ENCODE data around the gene JARID2. TPM values are rescaled to one million over a fixed set of nuclear protein-coding genes. Genes with fewer than 3 reads are reported as not detected.

The JARID2 gene
- total and polyA plus RNA-seq, 2 of the 8 experiments (the other 6 are each of a cell fraction or from before 2014, with no cell fraction given) = 60.1 to 239 TPM

DNA sequence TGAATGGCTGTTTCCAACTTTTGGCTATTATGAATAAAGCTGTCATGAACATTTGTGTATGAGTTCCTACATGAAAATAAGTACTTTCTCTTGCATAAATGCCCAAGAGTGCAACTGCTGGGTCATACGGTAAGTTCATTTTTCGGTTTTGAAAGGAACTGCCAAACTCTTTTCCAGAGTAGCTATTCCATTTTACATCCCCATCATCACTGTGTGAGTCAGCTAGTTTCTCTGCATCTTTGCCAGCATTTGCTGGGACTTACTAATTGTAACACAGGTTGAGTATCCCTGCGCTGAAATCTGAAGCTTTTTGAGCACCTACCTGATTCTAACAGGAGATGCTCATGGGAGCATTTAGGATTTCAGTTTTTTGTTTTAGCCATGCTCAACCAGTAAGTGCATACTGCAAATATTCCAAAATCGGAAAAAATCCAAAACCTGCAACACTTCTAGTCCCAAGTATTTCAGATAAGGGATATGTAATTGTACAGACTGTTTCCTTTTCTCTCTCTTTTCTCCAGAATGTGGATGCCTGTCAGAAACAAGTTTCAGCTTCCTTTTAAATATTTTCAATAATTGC lies 298.5 kb downstream of the JARID2 start:
- peak in 1 of 2 experiments; percentile 11 for DNase-seq (ENCODE audit: low read depth in 1 of 2, low spot score in 2 of 2)
- WGBS, 2 experiments (ENCODE audit: extremely low coverage in 1 of 2, insufficient coverage in 1 of 2, insufficient read length in 1 of 2, insufficient replicate concordance in 2 of 2, low coverage in 1 of 2, low lambda C conversion rate in 2 of 2, missing lambda C conversion rate in 1 of 2) = 88% methylated on average over 4 of the region's 4 CpGs; no CpG with 5 or more reads in 1 of the 2 experiments
- TF ChIP-seq ZNF274 (IDR thresholded peaks at IDR 0.05; ENCODE audit: borderline replicate concordance, extremely low read depth, low read length) = no peak
- no peak for TF ChIP-seq RAD21 (IDR thresholded peaks at IDR 0.05 in 1 of 2, conservative IDR thresholded peaks at IDR 0.05 in 1 of 2; ENCODE audit: low read depth in 2 of 2, low read length in 2 of 2)
- no peak for TF ChIP-seq EGR1 (IDR thresholded peaks at IDR 0.05; ENCODE audit: borderline replicate concordance, low read depth, low read length)
- TF ChIP-seq RNF2 (IDR thresholded peaks at IDR 0.05; ENCODE audit: borderline replicate concordance, low read depth, low read length, missing control alignments, poor library complexity, severe bottlenecking) = no peak
- TF ChIP-seq TAF7 (optimal IDR thresholded peaks at IDR 0.05; ENCODE audit: borderline replicate concordance, low read depth, low read length) = no peak
- TF ChIP-seq SAP30 (IDR thresholded peaks at IDR 0.05; ENCODE audit: insufficient read depth, insufficient replicate concordance, low read length) = no peak
- no peak for TF ChIP-seq SP1 (IDR thresholded peaks at IDR 0.05; ENCODE audit: low read depth, low read length)
- TF ChIP-seq SIN3A (conservative IDR thresholded peaks at IDR 0.05 in 1 of 2, IDR thresholded peaks at IDR 0.05 in 1 of 2; ENCODE audit: low read depth in 1 of 2, low read length in 2 of 2) = no peak
- TF ChIP-seq FOSL1 (IDR thresholded peaks at IDR 0.05; ENCODE audit: insufficient read depth, low read depth, low read length) = no peak
- no peak for TF ChIP-seq HDAC2 (IDR thresholded peaks at IDR 0.05; ENCODE audit: borderline replicate concordance in 1 of 2, low read depth in 2 of 2, low read length in 2 of 2)
- no peak for TF ChIP-seq TAF1 (IDR thresholded peaks at IDR 0.05; ENCODE audit: low read depth, low read length)
- no peak for TF ChIP-seq CHD2 (IDR thresholded peaks at IDR 0.05; ENCODE audit: low read length)

More for the DNA sequence above, 298.5 kb downstream of the JARID2 start:
- Histone ChIP-seq H3K23me2 (ENCODE audit: low read depth, low read length) (no peaks in the 10 kb centered on the region), H2BK15ac (ENCODE audit: low read length) (no peak overlapping the region), H3K4me1 (replicated peaks in 1 of 4; ENCODE audit: control insufficient read depth in 3 of 4, insufficient read depth in 4 of 4, low read length in 3 of 4) (no peaks in the 10 kb centered on the region; a peak in 1 of 7 replicates), H3K9ac (replicated peaks in 1 of 4; ENCODE audit: extremely low read depth in 1 of 4, low read depth in 3 of 4, low read length in 3 of 4) (no peak overlapping the region), H2AFZ (ENCODE audit: low read length) (no peak overlapping the region), H4K20me1 (replicated peaks in 1 of 2; ENCODE audit: control insufficient read depth in 1 of 2, insufficient read depth in 2 of 2, low read length in 2 of 2) (no peaks in the 10 kb centered on the region), H3K79me1 (ENCODE audit: low read depth, low read length) (no peaks in the 10 kb centered on the region), H3K18ac (ENCODE audit: extremely low read depth, low read length) (no peak overlapping the region), H3K4ac (replicated peaks; ENCODE audit: insufficient read length, low read depth, low read length) (no peak overlapping the region), H3K27ac (ENCODE audit: low read depth, low read length) (no peak overlapping the region), H3K27me3 (replicated peaks in 1 of 4; ENCODE audit: control insufficient read depth in 3 of 4, extremely low read depth in 1 of 4, insufficient read depth in 3 of 4, low read length in 3 of 4) (no peaks in the 10 kb centered on the region), H4K91ac (replicated peaks; ENCODE audit: insufficient read length, low read length) (no peak overlapping the region), H2BK120ac (replicated peaks; ENCODE audit: low read depth, low read length) (no peak overlapping the region), H3K56ac (replicated peaks; ENCODE audit: insufficient read length, low read depth, low read length) (no peak overlapping the region), H4K8ac (ENCODE audit: extremely low read depth, insufficient read depth, low read length) (no peak overlapping the region), H2AK5ac (ENCODE audit: low read depth, low read length) (no peak overlapping the region), H2BK20ac (ENCODE audit: low read length) (no peak overlapping the region), H3K4me2 (ENCODE audit: insufficient read depth in 1 of 2, low read depth in 2 of 2, low read length in 2 of 2) (no peak overlapping the region), H2BK5ac (ENCODE audit: low read depth, low read length) (no peak overlapping the region), H3K4me3 (ENCODE audit: extremely low read depth in 1 of 4, insufficient read depth in 2 of 4, low read depth in 3 of 4, low read length in 4 of 4) (no peak overlapping the region), H3K14ac (ENCODE audit: insufficient read length) (no peak overlapping the region), H3K36me3 (ENCODE audit: control insufficient read depth in 2 of 4, insufficient read depth in 4 of 4, low read length in 3 of 4) (no peaks in the 10 kb centered on the region), H3K23ac (ENCODE audit: insufficient read length) (no peak overlapping the region), H3K9me3 (ENCODE audit: insufficient read depth in 2 of 2, low read depth in 1 of 2, low read length in 1 of 2) (no peaks in the 10 kb centered on the region), H4K5ac (ENCODE audit: insufficient read length, low read depth, low read length) (no peak overlapping the region), H2BK12ac (ENCODE audit: low read depth, low read length) (no peak overlapping the region), H3K79me2 (ENCODE audit: control insufficient read depth in 1 of 2, insufficient read depth in 2 of 2, low read length in 2 of 2) (no peaks in the 10 kb centered on the region)
- POLR2A ChIA-PET (ENCODE audit: partially characterized antibody) = interaction anchor here (0.6 kb wide), 1 partner anchor 33 kb away, joined by 3 read pairs; no protein-coding TSS in a partner anchor
- CTCF ChIA-PET (ENCODE audit: partially characterized antibody) = interaction anchor here (2.6 kb wide), 1 partner anchor 11 kb away, joined by 11 read pairs; no protein-coding TSS in a partner anchor
- no peak for FAIRE-seq
